WTC11 (cell line): ENCODE data around the gene PDZRN4. TPM values are rescaled to one million over a fixed set of nuclear protein-coding genes. Genes with fewer than 3 reads are reported as not detected.
"Not testable (repeated sequence)": the region's sequence is repeated elsewhere in the genome, so short reads cannot be mapped to it uniquely, and the experiment has no call there.

Experiments used
- ATAC-seq: fragments of 200-7000 bp; cut with Tn5 transposase; 2 replicates; pipeline ENCODE4 v1.10.0; 2021; ENCODE audit warnings: mild to moderate bottlenecking, moderate library complexity
- CTCF ChIA-PET: fragments of 300-600 bp; sonication (Branson Sonifier 250); formaldehyde crosslinking; loops from one replicate; lab custom pipeline; 2021; ENCODE audit warnings: antibody characterized with exemption; lab: Charles Lee
- POLR2A ChIA-PET: fragments of 350-600 bp; sonication (Branson Sonifier 250); formaldehyde crosslinking; loops from one replicate; lab custom pipeline; 2021; ENCODE audit warnings: antibody characterized with exemption; lab: Charles Lee
- DNase-seq: peaks from one replicate; pipeline ENCODE4 v3.0.0; 2021; ENCODE audit warnings: low spot score
- H3K27ac Mint-ChIP-seq: 2 replicates; pipeline ENCODE4 v1.8.0; 2021; ENCODE audit warnings: mixed read lengths
- H3K27me3 Mint-ChIP-seq: 2 replicates; pipeline ENCODE4 v1.8.0; 2021; ENCODE audit warnings: low read depth, mild to moderate bottlenecking, moderate library complexity, mixed read lengths
- H3K36me3 Mint-ChIP-seq: 2 replicates; pipeline ENCODE4 v1.8.0; 2021; ENCODE audit warnings: mixed read lengths
- H3K4me1 Mint-ChIP-seq: 2 replicates; pipeline ENCODE4 v1.8.0; 2022; ENCODE audit warnings: mixed read lengths
- H3K4me3 Mint-ChIP-seq: 2 replicates; pipeline ENCODE4 v1.8.0; 2021; ENCODE audit warnings: mild to moderate bottlenecking, moderate library complexity, mixed read lengths
- H3K9me3 Mint-ChIP-seq: 2 replicates; pipeline ENCODE4 v1.8.0; 2021; ENCODE audit warnings: mixed read lengths
- CBFB ChIP-seq: sonication (generic); formaldehyde crosslinking; IDR thresholded peaks from 2 replicates; pipeline ENCODE4 v1.8.1; 2022; ENCODE audit warnings: mild to moderate bottlenecking, low read depth, missing genetic modification reagents
- ELF4 ChIP-seq: sonication (generic); formaldehyde crosslinking; IDR thresholded peaks from 2 replicates; pipeline ENCODE4 v1.8.1; 2022; ENCODE audit warnings: low read depth, mild to moderate bottlenecking, moderate library complexity, missing genetic modification reagents
- GTF2I ChIP-seq: fragments of 250-450 bp; sonication (Bioruptor Pico); conservative IDR thresholded peaks from 2 replicates; pipeline ENCODE4 v1.4.0; 2021; ENCODE audit warnings: mild to moderate bottlenecking
- HMGA2 ChIP-seq: fragments of 250-450 bp; sonication (Bioruptor Pico); IDR thresholded peaks from 2 replicates; pipeline ENCODE4 v1.4.0; 2021; ENCODE audit warnings: mild to moderate bottlenecking, moderate library complexity
- IRF2 ChIP-seq: sonication (generic); formaldehyde crosslinking; IDR thresholded peaks from 2 replicates; pipeline ENCODE4 v1.8.0; 2022; ENCODE audit warnings: low read depth, missing genetic modification reagents, borderline replicate concordance
- NFYB ChIP-seq: sonication (generic); formaldehyde crosslinking; conservative IDR thresholded peaks from 2 replicates; pipeline ENCODE4 v1.8.0; 2022; ENCODE audit warnings: low read depth, missing genetic modification reagents
- NR2C2 ChIP-seq: sonication (generic); formaldehyde crosslinking; IDR thresholded peaks from 2 replicates; pipeline ENCODE4 v1.8.0; 2022; ENCODE audit warnings: mild to moderate bottlenecking, missing genetic modification reagents
- SP1 ChIP-seq: sonication (generic); formaldehyde crosslinking; conservative IDR thresholded peaks from 2 replicates; pipeline ENCODE4 v1.8.1; 2022; ENCODE audit warnings: missing genetic modification reagents
- TEAD4 ChIP-seq: sonication (generic); formaldehyde crosslinking; IDR thresholded peaks from 2 replicates; pipeline ENCODE4 v1.8.0; 2022; ENCODE audit warnings: mild to moderate bottlenecking, missing genetic modification reagents
- ZNF671 ChIP-seq: fragments of 250-450 bp; sonication (Bioruptor Pico); IDR thresholded peaks from 2 replicates; pipeline ENCODE4 v1.8.0; 2021; ENCODE audit warnings: mild to moderate bottlenecking
- total RNA-seq: library from RNA; stranded (reverse); gene quantifications from 3 replicates; pipeline ENCODE4 v1.2.3, GENCODE V29; 2021
- TF ChIP-seq, protein P1 (sequence below): sonication (generic); formaldehyde crosslinking; IDR thresholded peaks from 2 replicates; pipeline ENCODE4 v1.8.1; 2023; ENCODE audit warnings: mild to moderate bottlenecking, missing genetic modification reagents, moderate library complexity
- TF ChIP-seq, protein P2 (sequence below): sonication (generic); formaldehyde crosslinking; IDR thresholded peaks from 2 replicates; pipeline ENCODE4 v1.8.1; 2023; ENCODE audit warnings: mild to moderate bottlenecking, missing genetic modification reagents, borderline replicate concordance
- TF ChIP-seq, protein P3 (sequence below): sonication (generic); formaldehyde crosslinking; IDR thresholded peaks from 2 replicates; pipeline ENCODE4 v1.8.1; 2022; ENCODE audit warnings: missing genetic modification reagents, borderline replicate concordance
- TF ChIP-seq, protein P4 (sequence below): sonication (generic); formaldehyde crosslinking; IDR thresholded peaks from 2 replicates; pipeline ENCODE4 v1.8.0; 2023; ENCODE audit warnings: mild to moderate bottlenecking, missing genetic modification reagents
- TF ChIP-seq, protein P5 (sequence below): sonication (generic); formaldehyde crosslinking; IDR thresholded peaks from 2 replicates; pipeline ENCODE4 v1.8.1; 2022; ENCODE audit warnings: mild to moderate bottlenecking, missing genetic modification reagents, moderate library complexity, borderline replicate concordance
- TF ChIP-seq, protein P6 (sequence below): fragments of 200-600 bp; IDR thresholded peaks from 2 replicates; pipeline ENCODE4 v1.8.0; 2022; ENCODE audit warnings: antibody characterized with exemption
- TF ChIP-seq, protein P7 (sequence below): sonication (generic); formaldehyde crosslinking; IDR thresholded peaks from 2 replicates; pipeline ENCODE4 v1.8.0; 2022; ENCODE audit warnings: mild to moderate bottlenecking, missing genetic modification reagents
- TF ChIP-seq, protein P8 (sequence below): fragments of 250-450 bp; sonication (Bioruptor Pico); IDR thresholded peaks from 2 replicates; pipeline ENCODE4 v1.9.0; 2021; ENCODE audit warnings: moderate library complexity, mild to moderate bottlenecking, inconsistent platforms, borderline replicate concordance

Gene PDZRN4
- total RNA-seq, 1 experiment from 2014 or later, result 0.09 TPM

DNA sequence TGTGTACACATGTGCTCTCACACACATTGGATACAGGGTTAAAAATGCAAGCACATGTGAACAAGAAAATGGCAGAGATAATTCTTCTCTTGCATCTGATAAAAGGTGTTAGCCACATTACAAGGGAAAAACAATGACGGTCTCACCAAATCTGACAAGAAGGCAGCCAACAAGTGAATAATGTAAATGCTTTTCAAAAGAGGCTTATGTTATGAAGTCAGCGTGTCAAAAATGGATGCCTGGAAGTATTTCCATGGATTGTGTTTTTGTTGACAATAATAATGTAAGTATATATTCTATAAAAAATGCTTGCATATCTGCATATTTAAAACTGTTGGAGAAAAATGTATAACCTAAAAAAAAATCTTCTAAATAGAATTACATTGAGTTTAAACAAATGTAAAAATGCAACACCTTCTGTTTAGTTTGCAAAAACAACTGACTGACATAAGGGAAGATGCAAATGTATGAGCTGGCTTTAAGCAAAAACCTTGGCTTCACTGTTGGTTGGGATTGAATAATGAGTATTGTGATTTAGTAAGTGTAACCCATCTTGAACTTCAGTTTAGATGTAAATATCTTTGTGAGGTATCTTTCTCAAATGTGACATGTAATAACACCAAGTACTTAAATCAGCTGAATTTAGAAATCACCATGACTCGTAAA, 424.9 kb downstream of the PDZRN4 start (continued):
- TF ChIP-seq SP1 (CRISPR knock-in tag), result no peak
- TF ChIP-seq, protein P1, sequence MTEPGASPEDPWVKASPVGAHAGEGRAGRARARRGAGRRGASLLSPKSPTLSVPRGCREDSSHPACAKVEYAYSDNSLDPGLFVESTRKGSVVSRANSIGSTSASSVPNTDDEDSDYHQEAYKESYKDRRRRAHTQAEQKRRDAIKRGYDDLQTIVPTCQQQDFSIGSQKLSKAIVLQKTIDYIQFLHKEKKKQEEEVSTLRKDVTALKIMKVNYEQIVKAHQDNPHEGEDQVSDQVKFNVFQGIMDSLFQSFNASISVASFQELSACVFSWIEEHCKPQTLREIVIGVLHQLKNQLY (CRISPR knock-in tag), result no peak

DNA sequence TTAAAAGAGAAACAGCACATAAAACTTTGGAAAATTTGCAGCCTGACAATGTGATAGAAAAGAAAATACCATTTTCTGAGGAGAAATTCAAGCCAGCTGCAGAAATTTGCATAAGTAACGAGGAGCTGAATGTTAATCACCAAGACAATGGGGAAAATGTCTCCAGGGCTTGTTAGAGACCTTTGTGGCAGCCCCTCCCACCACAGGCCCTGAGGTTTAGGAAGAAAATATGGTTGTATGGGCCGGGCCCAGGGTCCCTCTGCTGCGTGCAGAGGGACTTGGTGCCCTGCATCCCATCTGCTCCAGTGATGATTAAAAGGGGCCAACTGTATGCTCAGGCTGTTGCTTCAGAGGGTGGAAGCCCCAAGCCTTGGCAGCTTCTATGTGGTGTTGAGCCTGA, 427.1 kb downstream of the PDZRN4 start:
- H3K27ac Mint-ChIP-seq, CTCF ChIA-PET: not testable (repeated sequence)

DNA sequence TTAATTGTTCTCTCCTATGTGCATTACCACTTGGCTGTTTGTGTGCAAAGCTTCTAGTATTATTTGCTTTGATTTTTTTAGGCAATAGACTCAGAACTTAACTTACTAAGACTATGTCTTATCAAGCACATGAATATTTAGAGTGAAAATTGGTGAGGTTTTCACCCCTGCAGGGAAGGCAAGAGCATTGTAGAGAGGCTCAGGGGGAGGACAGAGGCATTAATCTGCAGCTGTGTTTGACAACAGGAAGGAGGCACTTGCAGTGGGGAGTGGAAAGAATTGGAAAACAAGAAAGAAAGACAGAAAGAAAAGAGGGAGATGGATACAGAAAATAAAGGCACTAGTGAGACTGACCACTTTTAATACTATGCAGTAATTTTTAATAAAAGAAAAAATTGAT, 431.6 kb downstream of the PDZRN4 start:
- H3K27ac Mint-ChIP-seq, result no peak overlapping the region
- peaks cover 46% of the 10 kb centered on the region for H3K27me3 Mint-ChIP-seq
- peaks cover 32% of the 10 kb centered on the region for H3K4me1 Mint-ChIP-seq
- DNase-seq (no peak), ATAC-seq (peak; percentile 73)
- H3K4me3 Mint-ChIP-seq, result peak overlapping the region; percentile 26; the same call in 1 of the 2 replicates
- CTCF ChIA-PET, result interaction anchor here (0.6 kb wide), 1 partner anchor 184 kb away, joined by 3 read pairs; no protein-coding TSS in a partner anchor
- POLR2A ChIA-PET, result no interaction called here
- H3K9me3 Mint-ChIP-seq, result peaks cover 9% of the 10 kb centered on the region
- H3K36me3 Mint-ChIP-seq, result peaks cover 13% of the 10 kb centered on the region
- TF ChIP-seq GTF2I (CRISPR knock-in tag) (no peak), IRF2 (no peak), NFYB (CRISPR knock-in tag) (no peak), ELF4 (CRISPR knock-in tag) (no peak), HMGA2 (CRISPR knock-in tag) (no peak), TEAD4 (CRISPR knock-in tag) (no peak), CBFB (CRISPR knock-in tag) (no peak), NR2C2 (CRISPR knock-in tag) (no peak), ZNF671 (CRISPR knock-in tag) (no peak)
- TF ChIP-seq, protein P2, sequence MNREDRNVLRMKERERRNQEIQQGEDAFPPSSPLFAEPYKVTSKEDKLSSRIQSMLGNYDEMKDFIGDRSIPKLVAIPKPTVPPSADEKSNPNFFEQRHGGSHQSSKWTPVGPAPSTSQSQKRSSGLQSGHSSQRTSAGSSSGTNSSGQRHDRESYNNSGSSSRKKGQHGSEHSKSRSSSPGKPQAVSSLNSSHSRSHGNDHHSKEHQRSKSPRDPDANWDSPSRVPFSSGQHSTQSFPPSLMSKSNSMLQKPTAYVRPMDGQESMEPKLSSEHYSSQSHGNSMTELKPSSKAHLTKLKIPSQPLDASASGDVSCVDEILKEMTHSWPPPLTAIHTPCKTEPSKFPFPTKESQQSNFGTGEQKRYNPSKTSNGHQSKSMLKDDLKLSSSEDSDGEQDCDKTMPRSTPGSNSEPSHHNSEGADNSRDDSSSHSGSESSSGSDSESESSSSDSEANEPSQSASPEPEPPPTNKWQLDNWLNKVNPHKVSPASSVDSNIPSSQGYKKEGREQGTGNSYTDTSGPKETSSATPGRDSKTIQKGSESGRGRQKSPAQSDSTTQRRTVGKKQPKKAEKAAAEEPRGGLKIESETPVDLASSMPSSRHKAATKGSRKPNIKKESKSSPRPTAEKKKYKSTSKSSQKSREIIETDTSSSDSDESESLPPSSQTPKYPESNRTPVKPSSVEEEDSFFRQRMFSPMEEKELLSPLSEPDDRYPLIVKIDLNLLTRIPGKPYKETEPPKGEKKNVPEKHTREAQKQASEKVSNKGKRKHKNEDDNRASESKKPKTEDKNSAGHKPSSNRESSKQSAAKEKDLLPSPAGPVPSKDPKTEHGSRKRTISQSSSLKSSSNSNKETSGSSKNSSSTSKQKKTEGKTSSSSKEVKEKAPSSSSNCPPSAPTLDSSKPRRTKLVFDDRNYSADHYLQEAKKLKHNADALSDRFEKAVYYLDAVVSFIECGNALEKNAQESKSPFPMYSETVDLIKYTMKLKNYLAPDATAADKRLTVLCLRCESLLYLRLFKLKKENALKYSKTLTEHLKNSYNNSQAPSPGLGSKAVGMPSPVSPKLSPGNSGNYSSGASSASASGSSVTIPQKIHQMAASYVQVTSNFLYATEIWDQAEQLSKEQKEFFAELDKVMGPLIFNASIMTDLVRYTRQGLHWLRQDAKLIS (CRISPR knock-in tag), result no peak
- TF ChIP-seq, protein P3, sequence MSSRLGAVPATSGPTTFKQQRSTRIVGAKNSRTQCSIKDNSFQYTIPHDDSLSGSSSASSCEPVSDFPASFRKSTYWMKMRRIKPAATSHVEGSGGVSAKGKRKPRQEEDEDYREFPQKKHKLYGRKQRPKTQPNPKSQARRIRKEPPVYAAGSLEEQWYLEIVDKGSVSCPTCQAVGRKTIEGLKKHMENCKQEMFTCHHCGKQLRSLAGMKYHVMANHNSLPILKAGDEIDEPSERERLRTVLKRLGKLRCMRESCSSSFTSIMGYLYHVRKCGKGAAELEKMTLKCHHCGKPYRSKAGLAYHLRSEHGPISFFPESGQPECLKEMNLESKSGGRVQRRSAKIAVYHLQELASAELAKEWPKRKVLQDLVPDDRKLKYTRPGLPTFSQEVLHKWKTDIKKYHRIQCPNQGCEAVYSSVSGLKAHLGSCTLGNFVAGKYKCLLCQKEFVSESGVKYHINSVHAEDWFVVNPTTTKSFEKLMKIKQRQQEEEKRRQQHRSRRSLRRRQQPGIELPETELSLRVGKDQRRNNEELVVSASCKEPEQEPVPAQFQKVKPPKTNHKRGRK (CRISPR knock-in tag), result no peak
- TF ChIP-seq, protein P4, sequence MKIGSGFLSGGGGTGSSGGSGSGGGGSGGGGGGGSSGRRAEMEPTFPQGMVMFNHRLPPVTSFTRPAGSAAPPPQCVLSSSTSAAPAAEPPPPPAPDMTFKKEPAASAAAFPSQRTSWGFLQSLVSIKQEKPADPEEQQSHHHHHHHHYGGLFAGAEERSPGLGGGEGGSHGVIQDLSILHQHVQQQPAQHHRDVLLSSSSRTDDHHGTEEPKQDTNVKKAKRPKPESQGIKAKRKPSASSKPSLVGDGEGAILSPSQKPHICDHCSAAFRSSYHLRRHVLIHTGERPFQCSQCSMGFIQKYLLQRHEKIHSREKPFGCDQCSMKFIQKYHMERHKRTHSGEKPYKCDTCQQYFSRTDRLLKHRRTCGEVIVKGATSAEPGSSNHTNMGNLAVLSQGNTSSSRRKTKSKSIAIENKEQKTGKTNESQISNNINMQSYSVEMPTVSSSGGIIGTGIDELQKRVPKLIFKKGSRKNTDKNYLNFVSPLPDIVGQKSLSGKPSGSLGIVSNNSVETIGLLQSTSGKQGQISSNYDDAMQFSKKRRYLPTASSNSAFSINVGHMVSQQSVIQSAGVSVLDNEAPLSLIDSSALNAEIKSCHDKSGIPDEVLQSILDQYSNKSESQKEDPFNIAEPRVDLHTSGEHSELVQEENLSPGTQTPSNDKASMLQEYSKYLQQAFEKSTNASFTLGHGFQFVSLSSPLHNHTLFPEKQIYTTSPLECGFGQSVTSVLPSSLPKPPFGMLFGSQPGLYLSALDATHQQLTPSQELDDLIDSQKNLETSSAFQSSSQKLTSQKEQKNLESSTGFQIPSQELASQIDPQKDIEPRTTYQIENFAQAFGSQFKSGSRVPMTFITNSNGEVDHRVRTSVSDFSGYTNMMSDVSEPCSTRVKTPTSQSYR, result no peak
- TF ChIP-seq, protein P5, sequence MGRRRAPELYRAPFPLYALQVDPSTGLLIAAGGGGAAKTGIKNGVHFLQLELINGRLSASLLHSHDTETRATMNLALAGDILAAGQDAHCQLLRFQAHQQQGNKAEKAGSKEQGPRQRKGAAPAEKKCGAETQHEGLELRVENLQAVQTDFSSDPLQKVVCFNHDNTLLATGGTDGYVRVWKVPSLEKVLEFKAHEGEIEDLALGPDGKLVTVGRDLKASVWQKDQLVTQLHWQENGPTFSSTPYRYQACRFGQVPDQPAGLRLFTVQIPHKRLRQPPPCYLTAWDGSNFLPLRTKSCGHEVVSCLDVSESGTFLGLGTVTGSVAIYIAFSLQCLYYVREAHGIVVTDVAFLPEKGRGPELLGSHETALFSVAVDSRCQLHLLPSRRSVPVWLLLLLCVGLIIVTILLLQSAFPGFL (CRISPR knock-in tag), result no peak
- TF ChIP-seq, protein P6, sequence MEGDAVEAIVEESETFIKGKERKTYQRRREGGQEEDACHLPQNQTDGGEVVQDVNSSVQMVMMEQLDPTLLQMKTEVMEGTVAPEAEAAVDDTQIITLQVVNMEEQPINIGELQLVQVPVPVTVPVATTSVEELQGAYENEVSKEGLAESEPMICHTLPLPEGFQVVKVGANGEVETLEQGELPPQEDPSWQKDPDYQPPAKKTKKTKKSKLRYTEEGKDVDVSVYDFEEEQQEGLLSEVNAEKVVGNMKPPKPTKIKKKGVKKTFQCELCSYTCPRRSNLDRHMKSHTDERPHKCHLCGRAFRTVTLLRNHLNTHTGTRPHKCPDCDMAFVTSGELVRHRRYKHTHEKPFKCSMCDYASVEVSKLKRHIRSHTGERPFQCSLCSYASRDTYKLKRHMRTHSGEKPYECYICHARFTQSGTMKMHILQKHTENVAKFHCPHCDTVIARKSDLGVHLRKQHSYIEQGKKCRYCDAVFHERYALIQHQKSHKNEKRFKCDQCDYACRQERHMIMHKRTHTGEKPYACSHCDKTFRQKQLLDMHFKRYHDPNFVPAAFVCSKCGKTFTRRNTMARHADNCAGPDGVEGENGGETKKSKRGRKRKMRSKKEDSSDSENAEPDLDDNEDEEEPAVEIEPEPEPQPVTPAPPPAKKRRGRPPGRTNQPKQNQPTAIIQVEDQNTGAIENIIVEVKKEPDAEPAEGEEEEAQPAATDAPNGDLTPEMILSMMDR, result no peak
- TF ChIP-seq, protein P7, sequence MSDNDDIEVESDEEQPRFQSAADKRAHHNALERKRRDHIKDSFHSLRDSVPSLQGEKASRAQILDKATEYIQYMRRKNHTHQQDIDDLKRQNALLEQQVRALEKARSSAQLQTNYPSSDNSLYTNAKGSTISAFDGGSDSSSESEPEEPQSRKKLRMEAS, result no peak
- TF ChIP-seq, protein P8, sequence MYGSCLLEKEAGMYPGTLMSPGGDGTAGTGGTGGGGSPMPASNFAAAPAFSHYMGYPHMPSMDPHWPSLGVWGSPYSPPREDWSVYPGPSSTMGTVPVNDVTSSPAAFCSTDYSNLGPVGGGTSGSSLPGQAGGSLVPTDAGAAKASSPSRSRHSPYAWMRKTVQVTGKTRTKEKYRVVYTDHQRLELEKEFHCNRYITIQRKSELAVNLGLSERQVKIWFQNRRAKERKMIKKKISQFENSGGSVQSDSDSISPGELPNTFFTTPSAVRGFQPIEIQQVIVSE (CRISPR knock-in tag), result no peak

More for the DNA sequence above, 427.1 kb downstream of the PDZRN4 start:
- POLR2A ChIA-PET, H3K4me3 Mint-ChIP-seq: not testable (repeated sequence)
- DNase-seq (peak; percentile 35), ATAC-seq (peak; percentile 67; the same call in 1 of the 2 replicates)
- Mint-ChIP-seq H3K4me1 (peaks cover 27% of the 10 kb centered on the region), H3K27me3 (peaks cover 81% of the 10 kb centered on the region), H3K9me3 (peaks cover 26% of the 10 kb centered on the region), H3K36me3 (peaks cover 13% of the 10 kb centered on the region)
